ENCODE measurements around the gene RBM48. TPM values are rescaled to one million over a fixed set of nuclear protein-coding genes. Genes with fewer than 3 reads are reported as not detected.

The RBM48 gene
- 8.6 and 9.5 TPM in 2 replicates for total RNA-seq (2021; fragmentation: NEBNext Ultra II Directional; extraction: Animal tissue kit (Norgen Biotek cat#: 25700))
- 4.1 and 4.3 TPM in 2 replicates for polyA plus RNA-seq (2011; rRNA removed)
- 4.4 TPM for polyA plus RNA-seq (2011; cell fraction: cytosol; rRNA removed)
- polyA plus RNA-seq (2011; cell fraction: nucleus; rRNA removed), result 3.3 TPM
- 4.4 to 8.4 TPM (median 5.0 TPM) in 4 replicates for polyA plus RNA-seq (2012, experiment 1 of 2)
- polyA plus RNA-seq (2012, experiment 2 of 2), result 2.0 TPM
- 7.2 TPM for polyA plus RNA-seq (2013, experiment 1 of 2)
- polyA plus RNA-seq (2013, experiment 2 of 2), result 6.6 TPM
- polyA minus RNA-seq (2011; rRNA and poly(A)+ RNA removed), result 6.3 and 6.7 TPM in 2 replicates
- 2.6 TPM for polyA minus RNA-seq (2011; cell fraction: cytosol; rRNA and poly(A)+ RNA removed)
- 11.6 TPM for polyA minus RNA-seq (2011; cell fraction: nucleus; rRNA and poly(A)+ RNA removed)
- long read RNA-seq, experiment 1, partial matches to known transcripts, result 4 of 7 reads
- long read RNA-seq, experiment 1, other reads (novel, unspliced or antisense), result 0 of 7 reads
- long read RNA-seq, experiment 2, transcript RBM48-201 (5 exons, 1,742 nt), result major isoform, 10 of 13 reads
- long read RNA-seq, experiment 2, partial matches to known transcripts, result 0 of 13 reads
- long read RNA-seq, experiment 2, other reads (novel, unspliced or antisense), result 3 of 13 reads

GRCh38 chr7:92528188-92528957, at the start of gene RBM48, which contains the start of gene PEX1:
Gene RBM48 (plus strand): TSS chr7:92528795. CDS start chr7:92528814, 19 bp downstream.
Gene PEX1 (minus strand): TSS chr7:92528520. CDS start chr7:92528435, 85 bp downstream.
- H3K23ac ChIP-seq (ENCODE audit: insufficient read length), result no peak within 1 kb of the TSS
- peak within 1 kb of the TSS; percentile 92 for H3K27ac ChIP-seq (ENCODE audit: low read depth, low read length)
- no peak within 1 kb of the TSS for H3K14ac ChIP-seq (ENCODE audit: insufficient read length)
- no peaks in the 10 kb centered on the region for H3K9me3 ChIP-seq (ENCODE audit: insufficient read depth in 2 of 2, low read depth in 1 of 2, low read length in 1 of 2)
- no peaks in the 10 kb centered on the region for H4K20me1 ChIP-seq (replicated peaks in 1 of 2; ENCODE audit: control insufficient read depth in 1 of 2, insufficient read depth in 2 of 2, low read length in 2 of 2)
- peak within 1 kb of the TSS; percentile 97; the same call in 1 of the 2 replicates for H2BK12ac ChIP-seq (ENCODE audit: low read depth, low read length)
- peaks cover 0 to 40% of the 10 kb centered on the region in 2 experiments; a peak in 3 of 4 replicates for H3K79me2 ChIP-seq (ENCODE audit: control insufficient read depth in 1 of 2, insufficient read depth in 2 of 2, low read length in 2 of 2)
- H3K4me1 ChIP-seq (replicated peaks in 1 of 4; ENCODE audit: control insufficient read depth in 3 of 4, insufficient read depth in 4 of 4, low read length in 3 of 4), result peaks cover 0 to 4% (median 3%) of the 10 kb centered on the region in 4 experiments; a peak in 4 of 7 replicates
- peak within 1 kb of the TSS; percentile 85 to 94 for H3K4me2 ChIP-seq (ENCODE audit: insufficient read depth in 1 of 2, low read depth in 2 of 2, low read length in 2 of 2)
- no peak within 1 kb of the TSS for H2BK120ac ChIP-seq (replicated peaks; ENCODE audit: low read depth, low read length)
- H2BK5ac ChIP-seq (ENCODE audit: low read depth, low read length), result peak within 1 kb of the TSS; percentile 97
- H2BK20ac ChIP-seq (ENCODE audit: low read length), result no peak within 1 kb of the TSS
- H3K79me1 ChIP-seq (ENCODE audit: low read depth, low read length), result no peaks in the 10 kb centered on the region
- H2AK5ac ChIP-seq (ENCODE audit: low read depth, low read length), result no peak within 1 kb of the TSS
- H4K91ac ChIP-seq (replicated peaks; ENCODE audit: insufficient read length, low read length), result no peak within 1 kb of the TSS
- ChIA-PET POLR2A (ENCODE audit: partially characterized antibody) (interaction anchor here (0.6 to 2.5 kb wide), 14 partner anchors 9 to 460 kb away, joined by 3 to 12 read pairs (median 4); partner anchors contain the start of genes ANKIB1, FAM133B, GATAD1 and KRIT1), CTCF (ENCODE audit: partially characterized antibody) (interaction anchor here (0.8 to 1.9 kb wide), 12 partner anchors 10 to 84 kb away, joined by 3 to 12 read pairs (median 3); no protein-coding TSS in a partner anchor)
- H4K8ac ChIP-seq (ENCODE audit: extremely low read depth, insufficient read depth, low read length), result peak within 1 kb of the TSS; percentile 96
- peak within 1 kb of the TSS; percentile 99 for H2AFZ ChIP-seq (ENCODE audit: low read length)
- H2BK15ac ChIP-seq (ENCODE audit: low read length), result no peak within 1 kb of the TSS; the same call in 1 of the 2 replicates
- peak within 1 kb of the TSS; percentile 81 to 100 (median 95) for H3K9ac ChIP-seq (replicated peaks in 1 of 4; ENCODE audit: extremely low read depth in 1 of 4, low read depth in 3 of 4, low read length in 3 of 4)
- FAIRE-seq (peak; percentile 91), DNase-seq (ENCODE audit: low read depth in 1 of 2, low spot score in 2 of 2) (peak; percentile 85 to 99)
- WGBS, 2 experiments (ENCODE audit: extremely low coverage in 1 of 2, insufficient coverage in 1 of 2, insufficient read length in 1 of 2, insufficient replicate concordance in 2 of 2, low coverage in 1 of 2, low lambda C conversion rate in 2 of 2, missing lambda C conversion rate in 1 of 2), result 1% methylated on average over 56 of the region's 79 CpGs; no CpG with 5 or more reads in 1 of the 2 experiments
- H3K18ac ChIP-seq (ENCODE audit: extremely low read depth, low read length), result peak within 1 kb of the TSS; percentile 95; the same call in 1 of the 2 replicates
- no peaks in the 10 kb centered on the region for H3K27me3 ChIP-seq (replicated peaks in 1 of 4; ENCODE audit: control insufficient read depth in 3 of 4, extremely low read depth in 1 of 4, insufficient read depth in 3 of 4, low read length in 3 of 4)
- H3K56ac ChIP-seq (replicated peaks; ENCODE audit: insufficient read length, low read depth, low read length), result no peak within 1 kb of the TSS
- H3K4ac ChIP-seq (replicated peaks; ENCODE audit: insufficient read length, low read depth, low read length), result peak within 1 kb of the TSS; percentile 17
- peaks cover 7 to 28% (median 14%) of the 10 kb centered on the region in 4 experiments; a peak in 7 of 8 replicates for H3K36me3 ChIP-seq (ENCODE audit: control insufficient read depth in 2 of 4, insufficient read depth in 4 of 4, low read length in 3 of 4)
- peak within 1 kb of the TSS; percentile 87 to 100 (median 96) for H3K4me3 ChIP-seq (ENCODE audit: extremely low read depth in 1 of 4, insufficient read depth in 2 of 4, low read depth in 3 of 4, low read length in 4 of 4)
- peaks cover 13% of the 10 kb centered on the region for H3K23me2 ChIP-seq (ENCODE audit: low read depth, low read length)
- peak within 1 kb of the TSS; percentile 83 for H4K5ac ChIP-seq (ENCODE audit: insufficient read length, low read depth, low read length)
- peak; percentile 0 to 63; a peak in 2 of 4 replicates for TF ChIP-seq SIN3A (conservative IDR thresholded peaks at IDR 0.05 in 1 of 2, IDR thresholded peaks at IDR 0.05 in 1 of 2; ENCODE audit: low read depth in 1 of 2, low read length in 2 of 2)
- peak; percentile 93 for TF ChIP-seq POLR2AphosphoS5 (IDR thresholded peaks at IDR 0.05; ENCODE audit: low read depth, low read length)
- no peak for TF ChIP-seq CBX5 (IDR thresholded peaks at IDR 0.05; ENCODE audit: low read depth, low read length)
- TF ChIP-seq SP4 (IDR thresholded peaks at IDR 0.05; ENCODE audit: low read length), result no peak; the same call in 1 of the 2 replicates
- peak; percentile 75 to 94 for TF ChIP-seq POLR2A (IDR thresholded peaks at IDR 0.05; ENCODE audit: control extremely low read depth in 1 of 2, low read depth in 2 of 2, low read length in 2 of 2)
- TF ChIP-seq TAF7 (optimal IDR thresholded peaks at IDR 0.05; ENCODE audit: borderline replicate concordance, low read depth, low read length), result peak; percentile 72
- TF ChIP-seq HDAC6 (IDR thresholded peaks at IDR 0.05; ENCODE audit: low read depth, low read length), result no peak

All from H1 (cell line).